Uterus (tissue), 2 donors: ENCODE results near the gene SLC2A10.

Source experiments
- POLR2A ChIP-seq, 2 donors: fragments of 450-650 bp; IDR thresholded peaks; one replicate each; pipeline ENCODE4 v1.6.1; 2016; ENCODE audit warnings: antibody characterized with exemption in 2 of 2, mild to moderate bottlenecking in 1 of 2, moderate library complexity in 1 of 2
- TF ChIP-seq, protein P1 (sequence below), 4 experiments: fragments of 200-600 bp in 2 of 4; fragments of 450-650 bp in 2 of 4; sonication (generic) in 2 of 4; IDR thresholded peaks; one replicate each; pipeline ENCODE4 v1.5.1; 2016 to 2019; ENCODE audit warnings: antibody characterized with exemption in 4 of 4, mild to moderate bottlenecking in 2 of 4, moderate library complexity in 1 of 4

DNA sequence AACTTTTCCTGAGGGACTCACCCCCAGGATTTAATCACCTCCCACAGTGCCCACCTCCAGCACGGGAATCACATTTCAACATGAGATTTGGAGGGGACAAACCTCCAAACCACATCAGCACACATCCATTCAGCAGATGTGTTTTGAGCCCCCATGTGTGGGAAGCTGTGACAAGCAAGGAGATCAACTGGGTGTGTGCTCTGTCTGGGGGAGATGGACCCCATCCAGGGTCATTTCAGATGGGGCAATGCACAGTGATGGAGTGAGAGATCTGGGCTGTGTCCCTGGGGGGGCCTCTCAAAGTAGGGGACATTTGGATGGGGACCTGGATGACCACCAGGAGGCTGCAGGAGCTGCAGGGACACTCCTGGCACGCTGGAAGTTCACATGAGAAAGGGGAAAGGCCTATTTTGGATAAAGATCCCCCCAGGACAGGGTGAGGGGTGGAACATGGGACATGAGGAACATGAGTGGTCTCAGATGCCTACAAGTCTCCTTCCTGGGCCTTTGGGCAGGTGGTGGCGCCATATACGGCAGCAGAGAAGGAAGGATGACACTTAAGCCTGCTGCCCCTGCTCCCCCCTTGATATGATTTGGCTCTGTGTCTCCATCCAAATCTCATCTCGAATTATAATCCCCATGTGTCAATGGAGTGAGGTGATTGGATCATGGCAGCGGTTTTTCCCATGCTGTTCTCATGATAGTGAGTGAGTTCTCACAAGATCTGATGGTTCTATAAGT, 49.6 kb downstream of the SLC2A10 start:
- TF ChIP-seq, protein P1, sequence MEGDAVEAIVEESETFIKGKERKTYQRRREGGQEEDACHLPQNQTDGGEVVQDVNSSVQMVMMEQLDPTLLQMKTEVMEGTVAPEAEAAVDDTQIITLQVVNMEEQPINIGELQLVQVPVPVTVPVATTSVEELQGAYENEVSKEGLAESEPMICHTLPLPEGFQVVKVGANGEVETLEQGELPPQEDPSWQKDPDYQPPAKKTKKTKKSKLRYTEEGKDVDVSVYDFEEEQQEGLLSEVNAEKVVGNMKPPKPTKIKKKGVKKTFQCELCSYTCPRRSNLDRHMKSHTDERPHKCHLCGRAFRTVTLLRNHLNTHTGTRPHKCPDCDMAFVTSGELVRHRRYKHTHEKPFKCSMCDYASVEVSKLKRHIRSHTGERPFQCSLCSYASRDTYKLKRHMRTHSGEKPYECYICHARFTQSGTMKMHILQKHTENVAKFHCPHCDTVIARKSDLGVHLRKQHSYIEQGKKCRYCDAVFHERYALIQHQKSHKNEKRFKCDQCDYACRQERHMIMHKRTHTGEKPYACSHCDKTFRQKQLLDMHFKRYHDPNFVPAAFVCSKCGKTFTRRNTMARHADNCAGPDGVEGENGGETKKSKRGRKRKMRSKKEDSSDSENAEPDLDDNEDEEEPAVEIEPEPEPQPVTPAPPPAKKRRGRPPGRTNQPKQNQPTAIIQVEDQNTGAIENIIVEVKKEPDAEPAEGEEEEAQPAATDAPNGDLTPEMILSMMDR (IDR thresholded peaks at IDR 0.05): no peak
- no peak for TF ChIP-seq POLR2A (IDR thresholded peaks at IDR 0.05)
